Retinal pigment epithelial cell (primary cell): ENCODE measurements around the gene PCTP.

Experiments
- DNase-seq: peaks from one replicate; pipeline ENCODE4 v3.0.0-alpha.2; 2010; ENCODE audit warnings: low read depth
- H3K4me3 ChIP-seq: 2 replicates; pipeline ENCODE4 v1.5.1; 2011; ENCODE audit warnings: mild to moderate bottlenecking, low read length, control low read depth, moderate library complexity
- CTCF ChIP-seq: conservative IDR thresholded peaks from 2 replicates; pipeline ENCODE4 v1.5.1; 2011; ENCODE audit warnings: low read depth, low read length, control low read depth, inconsistent platforms

Gene PCTP

GRCh38 chr17:55756689-55757088 lies 5.8 kb downstream of the PCTP start:
- no peak for DNase-seq
- TF ChIP-seq CTCF, result no peak
- H3K4me3 ChIP-seq, result no peak overlapping the region

GRCh38 chr17:55757659-55758058 lies 6.8 kb downstream of the PCTP start:
- no peak for DNase-seq
- TF ChIP-seq CTCF, result no peak
- H3K4me3 ChIP-seq, result no peak overlapping the region

- no peak for DNase-seq
- no peak overlapping the region for H3K4me3 ChIP-seq
- no peak for TF ChIP-seq CTCF
Observed at GRCh38 chr17:55758171-55758570, 7.3 kb downstream of the PCTP start.

GRCh38 chr17:55760643-55761355 lies 9.9 kb downstream of the PCTP start:
- DNase-seq, result no peak
- no peak overlapping the region for H3K4me3 ChIP-seq
- TF ChIP-seq CTCF, result no peak

GRCh38 chr17:55762086-55762858 lies 11.4 kb downstream of the PCTP start:
- DNase-seq, result no peak
- H3K4me3 ChIP-seq, result no peak overlapping the region
- TF ChIP-seq CTCF, result no peak

- no peak overlapping the region for H3K4me3 ChIP-seq
- no peak for DNase-seq
- TF ChIP-seq CTCF, result no peak
Observed at GRCh38 chr17:55763856-55764255, 13.0 kb downstream of the PCTP start.

GRCh38 chr17:55764610-55765009 lies 13.8 kb downstream of the PCTP start:
- TF ChIP-seq CTCF, result no peak
- no peak overlapping the region for H3K4me3 ChIP-seq
- DNase-seq, result no peak
